ENCODE measurements around the gene FOXO4.

Gene FOXO4

GRCh38 chrX:71067712-71068043, 28.0 kb upstream of the FOXO4 start:
- Histone ChIP-seq H3K79me1 (ENCODE audit: low read length) (peaks cover 6% of the 10 kb centered on the region), H2BK12ac (ENCODE audit: low read length) (no peak overlapping the region), H2BK5ac (ENCODE audit: low read depth, low read length, poor library complexity) (no peak overlapping the region), H3K36me3 (ENCODE audit: control insufficient read depth in 1 of 2, insufficient read depth in 2 of 2, low read length in 2 of 2) (peaks cover 0 to under 1% of the 10 kb centered on the region in 2 experiments), H3K27ac (ENCODE audit: low read depth, low read length) (peak overlapping the region; percentile 83), H2AK5ac (ENCODE audit: low read length) (no peak overlapping the region), H3K23ac (ENCODE audit: low read length) (no peak overlapping the region), H4K91ac (ENCODE audit: low read depth, low read length) (peak overlapping the region; percentile 46), H3K4me2 (ENCODE audit: low read length) (peak overlapping the region; percentile 68), H2AFZ (ENCODE audit: insufficient read depth, low read length, poor library complexity) (peak overlapping the region; percentile 8), H4K12ac (ENCODE audit: low read depth, low read length) (no peak overlapping the region), H3K79me2 (ENCODE audit: control insufficient read depth, insufficient read depth, low read length, poor library complexity) (no peaks in the 10 kb centered on the region), H3K4me3 (ENCODE audit: low read depth, low read length) (peak overlapping the region; percentile 84), H2BK120ac (ENCODE audit: insufficient read depth, low read length, poor library complexity) (peak overlapping the region; percentile 21), H3K4me1 (ENCODE audit: control insufficient read depth in 1 of 2, insufficient read depth in 2 of 2, low read length in 2 of 2) (no peaks in the 10 kb centered on the region), H3K27me3 (ENCODE audit: insufficient read depth, low read length) (no peaks in the 10 kb centered on the region), H3K18ac (ENCODE audit: low read length) (no peak overlapping the region), H3K9ac (ENCODE audit: low read length) (peak overlapping the region; percentile 79), H3K4ac (ENCODE audit: low read depth, low read length) (no peak overlapping the region), H3K14ac (ENCODE audit: low read length) (no peak overlapping the region), H4K8ac (ENCODE audit: low read depth, low read length) (peak overlapping the region; percentile 25), H3K9me3 (ENCODE audit: insufficient read depth, low read depth, low read length) (no peaks in the 10 kb centered on the region)
- peak in 1 of 2 donors; percentile 50 for DNase-seq
- WGBS (ENCODE audit: extremely low coverage, insufficient coverage, insufficient read length): no CpG with 5 or more reads among the region's 10 CpGs

DNA sequence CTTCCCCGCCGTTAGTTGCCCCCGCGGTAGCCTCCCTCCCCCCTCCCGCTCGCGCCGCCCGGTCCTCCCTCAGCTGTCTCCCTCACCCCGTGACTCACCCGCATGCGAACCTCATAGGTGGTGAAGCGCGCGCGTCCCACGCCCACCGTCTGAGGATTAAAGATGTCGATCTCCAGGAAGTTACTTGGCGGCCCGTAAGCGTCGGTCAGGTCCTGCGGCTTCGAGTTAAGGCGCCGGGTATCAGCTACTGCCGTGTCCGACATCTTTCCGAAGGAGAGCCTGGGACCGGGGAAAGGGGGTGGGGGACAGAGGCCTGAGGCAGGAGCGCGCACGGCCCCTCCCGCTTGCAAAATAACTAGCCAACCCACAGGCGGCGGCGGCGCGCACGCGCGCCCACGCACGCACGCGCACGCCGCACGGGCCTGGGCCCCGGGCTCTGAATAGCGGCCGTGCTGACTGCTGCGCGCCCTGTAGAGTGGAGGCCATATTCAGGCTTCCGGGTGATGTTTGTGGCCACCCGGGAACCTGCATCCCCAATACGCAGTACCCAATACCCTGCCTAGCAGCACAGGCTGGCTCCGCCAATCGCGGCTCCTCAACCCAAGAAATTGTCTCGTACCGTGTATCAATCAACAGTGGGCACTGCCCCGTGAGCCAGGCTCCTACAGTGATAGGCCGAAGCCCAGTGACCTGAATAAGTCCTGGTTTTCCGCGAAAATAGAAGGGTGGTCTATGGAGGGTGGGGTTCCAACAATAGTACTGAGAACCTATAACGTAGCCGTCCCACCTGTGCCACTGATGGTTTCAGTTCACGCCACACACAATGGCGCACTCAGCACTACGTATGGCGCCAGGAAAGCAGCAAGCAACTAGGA, 27.4 kb upstream of the FOXO4 start, which contains the start of gene SNX12:
TSS of gene SNX12 (minus strand) at position 291 of the 875 bp plus-strand sequence. CDS start at position 263, 28 bp downstream.
- Histone ChIP-seq H3K27ac (ENCODE audit: low read depth, low read length) (peak within 1 kb of the TSS; percentile 83), H2BK5ac (ENCODE audit: low read depth, low read length, poor library complexity) (peak within 1 kb of the TSS; percentile 42), H2AK5ac (ENCODE audit: low read length) (no peak within 1 kb of the TSS), H3K27me3 (ENCODE audit: insufficient read depth, low read length) (no peaks in the 10 kb centered on the region), H3K14ac (ENCODE audit: low read length) (peak within 1 kb of the TSS; percentile 77), H2AFZ (ENCODE audit: insufficient read depth, low read length, poor library complexity) (peak within 1 kb of the TSS; percentile 8), H4K8ac (ENCODE audit: low read depth, low read length) (peak within 1 kb of the TSS; percentile 90), H3K4me2 (ENCODE audit: low read length) (peak within 1 kb of the TSS; percentile 94), H3K4me3 (ENCODE audit: low read depth, low read length) (peak within 1 kb of the TSS; percentile 84), H3K9me3 (ENCODE audit: insufficient read depth, low read depth, low read length) (no peaks in the 10 kb centered on the region), H3K4me1 (ENCODE audit: control insufficient read depth in 1 of 2, insufficient read depth in 2 of 2, low read length in 2 of 2) (no peaks in the 10 kb centered on the region), H3K4ac (ENCODE audit: low read depth, low read length) (no peak within 1 kb of the TSS), H3K23ac (ENCODE audit: low read length) (no peak within 1 kb of the TSS), H2BK12ac (ENCODE audit: low read length) (no peak within 1 kb of the TSS), H3K79me2 (ENCODE audit: control insufficient read depth, insufficient read depth, low read length, poor library complexity) (no peaks in the 10 kb centered on the region), H3K18ac (ENCODE audit: low read length) (no peak within 1 kb of the TSS), H4K91ac (ENCODE audit: low read depth, low read length) (peak within 1 kb of the TSS; percentile 57), H4K12ac (ENCODE audit: low read depth, low read length) (peak within 1 kb of the TSS; percentile 38), H3K79me1 (ENCODE audit: low read length) (peaks cover 6% of the 10 kb centered on the region), H3K9ac (ENCODE audit: low read length) (peak within 1 kb of the TSS; percentile 83), H2BK120ac (ENCODE audit: insufficient read depth, low read length, poor library complexity) (peak within 1 kb of the TSS; percentile 21), H3K36me3 (ENCODE audit: control insufficient read depth in 1 of 2, insufficient read depth in 2 of 2, low read length in 2 of 2) (no peaks in the 10 kb centered on the region)
- WGBS (ENCODE audit: extremely low coverage, insufficient coverage, insufficient read length): no CpG with 5 or more reads among the region's 73 CpGs
- DNase-seq: peak; percentile 77 to 80

- Histone ChIP-seq H3K4me1 (ENCODE audit: control insufficient read depth in 1 of 2, insufficient read depth in 2 of 2, low read length in 2 of 2) (no peaks in the 10 kb centered on the region), H3K27ac (ENCODE audit: low read depth, low read length) (no peak overlapping the region), H2BK12ac (ENCODE audit: low read length) (no peak overlapping the region), H3K9me3 (ENCODE audit: insufficient read depth, low read depth, low read length) (no peaks in the 10 kb centered on the region), H3K18ac (ENCODE audit: low read length) (no peak overlapping the region), H3K4me2 (ENCODE audit: low read length) (no peak overlapping the region), H3K79me1 (ENCODE audit: low read length) (peaks cover 6% of the 10 kb centered on the region), H2AFZ (ENCODE audit: insufficient read depth, low read length, poor library complexity) (no peak overlapping the region), H4K91ac (ENCODE audit: low read depth, low read length) (no peak overlapping the region), H3K36me3 (ENCODE audit: control insufficient read depth in 1 of 2, insufficient read depth in 2 of 2, low read length in 2 of 2) (no peaks in the 10 kb centered on the region), H3K4ac (ENCODE audit: low read depth, low read length) (no peak overlapping the region), H3K79me2 (ENCODE audit: control insufficient read depth, insufficient read depth, low read length, poor library complexity) (no peaks in the 10 kb centered on the region), H3K27me3 (ENCODE audit: insufficient read depth, low read length) (no peaks in the 10 kb centered on the region), H3K9ac (ENCODE audit: low read length) (no peak overlapping the region), H2BK5ac (ENCODE audit: low read depth, low read length, poor library complexity) (no peak overlapping the region), H2BK120ac (ENCODE audit: insufficient read depth, low read length, poor library complexity) (no peak overlapping the region), H4K12ac (ENCODE audit: low read depth, low read length) (no peak overlapping the region), H2AK5ac (ENCODE audit: low read length) (no peak overlapping the region), H4K8ac (ENCODE audit: low read depth, low read length) (no peak overlapping the region), H3K14ac (ENCODE audit: low read length) (no peak overlapping the region), H3K23ac (ENCODE audit: low read length) (no peak overlapping the region), H3K4me3 (ENCODE audit: low read depth, low read length) (no peak overlapping the region)
- WGBS (ENCODE audit: extremely low coverage, insufficient coverage, insufficient read length): no CpG with 5 or more reads among the region's 5 CpGs
- DNase-seq: peak; percentile 54 to 65
These were observed 25.1 kb upstream of the FOXO4 start for GRCh38 chrX:71070531-71070930.

- Histone ChIP-seq H3K79me2 (ENCODE audit: control insufficient read depth, insufficient read depth, low read length, poor library complexity) (no peaks in the 10 kb centered on the region), H3K9ac (ENCODE audit: low read length) (no peak overlapping the region), H3K4me3 (ENCODE audit: low read depth, low read length) (no peak overlapping the region), H2AK5ac (ENCODE audit: low read length) (no peak overlapping the region), H3K27me3 (ENCODE audit: insufficient read depth, low read length) (no peaks in the 10 kb centered on the region), H2BK5ac (ENCODE audit: low read depth, low read length, poor library complexity) (no peak overlapping the region), H3K79me1 (ENCODE audit: low read length) (no peaks in the 10 kb centered on the region), H3K14ac (ENCODE audit: low read length) (no peak overlapping the region), H3K9me3 (ENCODE audit: insufficient read depth, low read depth, low read length) (no peaks in the 10 kb centered on the region), H3K4ac (ENCODE audit: low read depth, low read length) (no peak overlapping the region), H2BK120ac (ENCODE audit: insufficient read depth, low read length, poor library complexity) (no peak overlapping the region), H2BK12ac (ENCODE audit: low read length) (no peak overlapping the region), H3K27ac (ENCODE audit: low read depth, low read length) (no peak overlapping the region), H3K23ac (ENCODE audit: low read length) (no peak overlapping the region), H4K91ac (ENCODE audit: low read depth, low read length) (no peak overlapping the region), H3K36me3 (ENCODE audit: control insufficient read depth in 1 of 2, insufficient read depth in 2 of 2, low read length in 2 of 2) (no peaks in the 10 kb centered on the region), H4K12ac (ENCODE audit: low read depth, low read length) (no peak overlapping the region), H2AFZ (ENCODE audit: insufficient read depth, low read length, poor library complexity) (no peak overlapping the region), H3K4me2 (ENCODE audit: low read length) (no peak overlapping the region), H3K4me1 (ENCODE audit: control insufficient read depth in 1 of 2, insufficient read depth in 2 of 2, low read length in 2 of 2) (no peaks in the 10 kb centered on the region), H3K18ac (ENCODE audit: low read length) (no peak overlapping the region), H4K8ac (ENCODE audit: low read depth, low read length) (no peak overlapping the region)
- no CpG with 5 or more reads among the region's 3 CpGs for WGBS (ENCODE audit: extremely low coverage, insufficient coverage, insufficient read length)
- DNase-seq: peak in 1 of 2 donors; percentile 21
These were observed 14.1 kb upstream of the FOXO4 start for GRCh38 chrX:71081330-71082123.
